GM18858 (cell line): ENCODE data around the gene NEDD8.

Experiments
- ATAC-seq: cut with Tn5 transposase; IDR thresholded peaks from one replicate; pipeline ENCODE4 v1.9.1; 2021; ENCODE audit not compliant: unreplicated experiment

The NEDD8 gene

DNA sequence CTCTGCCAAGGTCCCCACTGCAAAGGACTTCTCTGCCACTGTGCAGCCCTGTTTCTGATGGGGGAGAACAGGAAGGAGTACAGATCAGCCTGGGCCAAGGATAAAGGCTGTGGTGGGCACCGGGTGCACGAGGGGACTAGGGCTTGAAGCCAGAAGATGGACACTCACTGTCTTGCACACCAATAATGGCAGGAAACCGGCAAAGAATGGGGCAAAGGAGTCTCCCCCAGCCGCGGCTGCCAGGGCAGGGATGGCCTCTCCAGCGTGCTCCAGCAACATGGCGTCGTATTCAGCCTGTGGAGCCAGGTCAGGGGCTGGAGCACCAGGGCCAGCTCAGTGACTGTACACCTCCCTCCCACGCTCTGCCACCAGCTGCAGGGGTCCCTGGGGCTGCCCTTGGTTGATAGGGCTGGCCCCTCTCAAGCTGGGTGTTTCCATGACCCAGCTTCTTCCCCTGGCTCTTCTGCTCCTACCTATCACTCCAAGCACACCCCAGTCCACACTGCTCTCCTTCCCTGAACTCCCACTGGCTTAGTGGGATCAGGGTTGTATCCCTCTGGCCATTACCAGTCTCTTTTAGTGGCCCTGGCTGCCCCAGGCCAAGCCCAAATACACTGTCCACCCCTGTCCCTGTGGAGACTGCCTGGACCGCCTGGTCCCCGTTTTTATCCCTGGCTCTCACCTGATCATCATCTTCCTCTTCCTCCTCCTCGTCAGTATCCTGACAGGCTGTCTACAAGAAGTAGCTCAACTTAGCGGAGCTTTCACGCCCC lies 49.9 kb downstream of the NEDD8 start:
- no peak for ATAC-seq

DNA sequence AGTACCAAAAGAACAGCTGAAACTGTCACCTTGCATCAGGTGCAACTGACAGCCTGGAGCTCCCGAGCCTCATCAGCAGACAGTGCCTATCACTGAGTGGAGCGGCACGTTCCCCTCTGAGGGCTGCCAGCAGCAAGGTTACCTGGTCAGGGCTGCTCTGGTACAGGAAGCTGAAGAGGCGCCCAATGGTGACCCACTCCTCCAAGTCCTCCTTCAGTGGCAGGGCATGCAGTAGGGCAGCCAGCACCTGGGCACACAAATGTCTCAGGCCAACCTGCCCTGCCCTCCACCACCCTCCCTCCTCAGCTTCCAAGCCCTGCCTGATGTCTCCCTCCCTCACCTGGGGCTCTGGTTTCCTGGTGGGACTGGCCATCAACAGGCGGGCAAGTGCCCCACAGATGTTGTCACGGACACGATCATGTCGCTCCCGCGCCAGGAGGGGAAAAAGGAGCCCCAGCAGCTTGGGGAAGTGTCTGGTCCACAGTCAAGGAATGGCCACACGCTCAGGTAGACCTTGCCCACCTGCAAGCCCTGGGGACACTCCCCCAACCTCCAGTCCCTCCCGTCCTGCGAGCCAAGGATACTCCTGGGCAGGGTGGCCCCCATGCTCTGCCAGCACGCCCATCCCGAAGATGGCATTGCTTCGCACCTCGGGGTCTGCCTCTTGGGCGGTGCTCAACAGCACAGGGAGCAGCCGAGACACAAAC lies 50.6 kb downstream of the NEDD8 start:
- ATAC-seq = no peak

DNA sequence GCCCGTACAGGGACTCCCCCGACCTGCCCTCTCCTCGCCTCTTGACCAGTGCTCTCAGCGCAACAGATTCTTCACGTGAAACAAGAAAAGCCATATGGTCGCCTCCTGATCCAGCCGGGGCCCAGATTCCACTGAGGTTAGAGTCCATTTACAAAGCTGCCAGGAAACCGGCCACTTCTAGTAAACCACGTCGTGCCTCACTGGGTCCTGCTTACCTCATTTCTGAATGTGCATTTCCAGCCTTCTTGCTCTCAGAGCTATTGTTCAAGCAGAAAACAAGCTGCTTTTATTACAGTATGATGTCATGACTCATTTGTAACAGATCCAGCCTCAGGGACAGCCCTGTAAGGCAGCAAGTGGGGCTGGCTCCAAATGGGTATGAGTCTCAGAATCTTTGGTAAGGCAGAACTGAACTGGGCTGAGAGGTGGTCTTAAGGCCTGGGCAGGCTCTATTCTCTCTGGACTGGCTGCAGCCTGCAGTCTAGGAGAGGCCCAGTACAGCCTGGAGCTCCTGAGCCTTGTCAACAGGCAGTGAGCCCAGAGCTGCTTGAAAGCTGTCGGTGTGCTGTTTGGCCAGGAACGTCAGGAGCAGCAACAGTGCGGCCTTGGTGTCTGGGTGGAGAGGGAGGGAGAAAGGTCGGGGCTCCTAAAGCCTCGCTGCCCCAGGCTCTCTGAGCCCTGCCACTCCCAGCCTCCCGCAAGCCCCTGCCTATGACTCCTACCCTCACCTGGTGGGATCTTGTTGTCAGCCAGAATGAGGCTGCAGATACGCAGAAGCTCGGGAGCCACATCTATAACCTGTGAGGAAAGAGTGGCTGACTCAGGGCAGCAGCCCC lies 52.0 kb downstream of the NEDD8 start:
- ATAC-seq = no peak

DNA sequence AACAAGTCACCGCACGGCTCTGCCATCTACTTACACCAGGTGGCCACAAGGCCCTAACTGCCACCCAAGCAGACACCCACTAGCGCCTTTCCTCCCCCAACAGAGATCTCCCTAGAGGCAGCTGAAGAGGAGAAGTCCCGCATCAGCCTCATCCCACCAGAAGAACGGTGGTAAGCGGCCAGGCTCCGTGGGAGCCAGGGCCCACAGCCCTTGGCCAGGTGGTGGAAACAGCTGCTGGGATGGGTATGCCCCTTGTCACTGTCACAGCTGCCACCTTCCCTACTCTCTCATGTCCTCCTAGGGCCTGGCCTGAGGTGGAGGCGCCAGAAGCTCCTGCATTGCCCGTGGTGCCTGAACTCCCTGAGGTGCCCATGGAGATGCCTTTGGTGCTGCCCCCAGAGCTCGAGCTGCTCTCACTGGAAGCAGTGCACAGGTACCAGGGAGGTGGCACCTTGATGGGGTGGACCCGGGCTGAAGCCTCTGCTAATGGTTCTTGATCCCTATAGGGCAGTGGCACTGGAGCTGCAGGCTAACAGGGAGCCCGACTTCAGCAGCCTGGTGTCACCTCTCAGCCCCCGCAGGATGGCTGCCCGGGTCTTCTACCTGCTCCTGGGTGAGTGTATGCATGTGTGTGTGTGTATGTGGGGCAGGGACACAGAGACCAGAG lies 52.7 kb downstream of the NEDD8 start:
- no peak for ATAC-seq

DNA sequence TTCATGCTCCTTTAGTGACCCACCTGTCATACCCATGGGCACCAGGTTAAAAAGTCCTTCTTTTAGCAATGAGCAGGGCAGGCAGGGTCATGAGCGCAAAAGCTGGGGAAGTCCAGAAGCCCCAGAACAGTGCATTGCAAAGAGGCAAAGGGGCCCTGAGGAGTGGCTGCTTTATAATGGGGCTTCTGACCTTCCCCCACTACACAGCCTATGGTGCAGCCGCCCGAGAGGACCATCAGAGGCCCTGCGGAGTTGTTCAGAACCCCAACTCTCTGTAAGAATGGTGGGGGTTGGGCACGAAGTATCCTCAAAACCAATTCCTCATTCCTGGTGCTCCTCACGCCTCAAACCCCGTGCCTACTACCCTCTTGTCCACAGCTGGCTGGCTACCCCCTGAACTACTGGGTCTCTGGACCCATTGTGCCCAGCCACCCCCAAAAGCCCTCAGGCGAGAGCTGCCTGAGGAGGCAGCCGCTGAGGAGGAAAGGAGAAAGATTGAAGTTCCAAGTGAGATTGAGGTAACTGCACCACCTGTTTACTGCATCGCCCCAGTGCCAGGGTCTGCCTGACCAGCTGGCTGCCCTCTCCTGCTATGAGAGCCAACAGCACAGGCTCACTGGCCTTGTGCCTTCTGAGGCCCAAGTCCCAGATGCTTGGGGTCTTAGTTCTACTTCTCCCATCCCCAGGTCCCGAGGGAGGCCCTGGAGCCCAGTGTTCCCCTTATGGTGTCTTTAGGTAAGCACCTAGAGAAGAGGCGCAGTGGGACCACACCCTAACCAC lies 53.6 kb downstream of the NEDD8 start:
- no peak for ATAC-seq

DNA sequence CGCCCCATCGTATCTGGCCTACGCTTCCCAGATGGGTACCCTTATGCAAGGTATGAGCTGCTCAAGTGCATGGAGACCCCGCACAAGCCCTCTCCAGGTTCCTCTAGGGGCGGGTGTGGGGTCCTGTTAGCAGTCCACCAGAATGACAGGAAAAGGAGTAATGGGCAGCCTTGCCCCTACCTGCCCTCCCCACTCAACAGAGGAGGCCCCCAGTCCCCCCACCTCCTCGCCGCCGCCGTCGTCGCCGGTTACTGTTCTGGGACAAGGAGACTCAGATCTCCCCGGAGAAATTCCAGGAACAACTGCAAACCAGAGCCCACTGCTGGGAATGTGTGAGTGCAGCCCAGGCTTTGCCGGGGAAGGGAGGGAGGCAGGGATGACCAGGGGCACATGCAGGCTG lies 54.3 kb downstream of the NEDD8 start:
- ATAC-seq = no peak

DNA sequence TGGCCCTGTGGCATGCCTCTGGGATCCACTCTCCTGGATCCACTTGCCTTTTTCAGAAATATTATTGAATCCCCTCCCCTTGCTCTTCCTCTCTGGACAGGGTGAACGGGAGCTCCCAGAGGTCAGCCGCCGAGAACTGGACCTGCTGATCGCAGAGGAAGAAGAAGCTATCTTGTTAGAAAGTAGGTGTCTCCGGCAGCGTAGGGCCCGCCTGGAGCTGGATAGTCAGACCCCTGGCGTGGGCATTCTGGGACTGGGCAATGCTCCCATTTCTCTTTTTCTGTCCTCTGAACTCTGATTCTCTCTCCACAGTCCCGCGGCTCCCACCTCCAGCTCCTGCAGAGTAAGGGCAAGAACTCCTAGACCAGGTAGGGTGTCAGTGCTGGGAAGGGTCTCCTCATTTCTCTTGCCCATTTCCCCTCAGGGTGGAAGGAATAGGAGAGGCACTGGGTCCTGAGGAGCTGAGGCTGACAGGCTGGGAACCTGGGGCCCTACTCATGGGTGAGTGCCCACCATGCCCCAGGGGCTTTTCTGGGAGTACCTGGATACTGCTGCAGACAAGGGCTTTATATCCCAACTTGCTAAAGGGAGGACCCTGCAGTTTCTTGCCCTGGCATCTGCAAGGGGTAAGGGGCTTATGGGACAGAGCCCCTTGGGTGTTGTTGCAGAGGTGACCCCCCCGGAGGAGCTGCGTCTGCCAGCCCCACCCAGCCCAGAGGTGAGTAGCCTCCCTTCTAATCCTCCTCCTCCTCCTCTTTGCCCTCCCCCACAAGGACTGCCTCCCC lies 54.9 kb downstream of the NEDD8 start:
- ATAC-seq = no peak

DNA sequence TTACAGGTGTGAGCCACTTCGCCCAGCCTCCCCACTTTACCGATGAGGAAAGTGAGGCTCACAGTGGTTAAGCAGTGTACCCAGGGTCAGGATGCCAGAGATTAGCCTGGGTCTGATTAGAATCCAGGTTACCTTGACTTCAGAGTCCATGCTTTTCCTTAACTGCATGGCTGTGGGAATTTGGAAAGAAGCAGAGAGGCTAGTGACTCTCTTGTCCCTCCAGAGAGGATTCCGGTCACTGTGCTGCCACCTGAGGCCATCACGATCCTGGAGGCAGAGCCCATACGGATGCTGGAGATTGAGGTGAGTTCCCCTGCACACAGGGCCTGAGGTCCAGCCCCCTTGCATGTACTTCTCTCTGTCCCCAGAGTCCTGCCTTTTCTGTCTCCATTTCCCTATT lies 55.6 kb downstream of the NEDD8 start:
- ATAC-seq = no peak

DNA sequence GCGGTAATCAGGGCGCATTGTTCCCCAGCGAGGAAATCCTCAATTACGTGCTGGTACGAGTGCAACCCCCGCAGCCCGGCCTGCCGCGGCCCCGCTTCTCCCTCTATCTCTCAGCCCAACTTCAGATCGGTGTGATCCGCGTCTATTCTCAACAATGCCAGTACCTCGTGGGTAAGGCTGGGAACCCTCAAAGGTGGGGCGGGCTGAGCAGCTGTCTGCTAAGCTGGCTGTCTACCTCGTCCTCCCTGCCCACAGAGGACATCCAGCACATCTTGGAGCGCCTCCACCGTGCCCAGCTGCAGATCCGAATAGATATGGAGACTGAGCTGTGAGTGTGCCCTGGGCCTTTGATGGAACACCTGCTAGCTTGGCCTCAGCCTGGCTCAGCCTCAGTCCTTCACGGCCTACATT lies 59.3 kb downstream of the NEDD8 start:
- ATAC-seq = no peak

DNA sequence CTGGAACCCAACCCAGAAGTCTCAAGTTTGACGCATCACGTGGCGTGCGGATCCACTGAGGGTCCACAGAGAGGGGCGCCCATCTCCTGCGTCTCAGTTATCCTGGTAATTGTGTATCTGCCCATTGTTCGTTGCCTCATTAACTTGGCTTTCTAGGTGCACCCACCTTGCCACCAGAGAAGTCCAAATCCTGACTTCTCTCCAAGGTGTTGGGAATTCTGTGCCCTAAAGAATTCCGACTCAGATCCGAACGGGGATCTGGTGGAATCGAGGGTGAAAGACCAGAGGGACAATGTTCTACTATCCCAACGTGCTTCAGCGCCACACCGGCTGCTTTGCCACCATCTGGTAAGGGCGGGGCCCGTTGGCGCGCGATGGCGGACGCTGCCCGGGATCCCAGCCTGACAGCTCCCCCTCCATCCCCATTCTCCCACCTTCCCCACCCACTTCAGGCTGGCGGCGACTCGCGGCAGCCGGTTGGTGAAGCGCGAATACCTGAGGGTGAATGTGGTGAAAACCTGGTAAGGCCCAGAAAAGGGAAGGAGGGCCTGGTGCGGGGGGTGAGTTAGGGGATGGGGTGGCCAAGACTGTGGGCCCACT lies 59.8 kb downstream of the NEDD8 start:
- ATAC-seq = no peak

DNA sequence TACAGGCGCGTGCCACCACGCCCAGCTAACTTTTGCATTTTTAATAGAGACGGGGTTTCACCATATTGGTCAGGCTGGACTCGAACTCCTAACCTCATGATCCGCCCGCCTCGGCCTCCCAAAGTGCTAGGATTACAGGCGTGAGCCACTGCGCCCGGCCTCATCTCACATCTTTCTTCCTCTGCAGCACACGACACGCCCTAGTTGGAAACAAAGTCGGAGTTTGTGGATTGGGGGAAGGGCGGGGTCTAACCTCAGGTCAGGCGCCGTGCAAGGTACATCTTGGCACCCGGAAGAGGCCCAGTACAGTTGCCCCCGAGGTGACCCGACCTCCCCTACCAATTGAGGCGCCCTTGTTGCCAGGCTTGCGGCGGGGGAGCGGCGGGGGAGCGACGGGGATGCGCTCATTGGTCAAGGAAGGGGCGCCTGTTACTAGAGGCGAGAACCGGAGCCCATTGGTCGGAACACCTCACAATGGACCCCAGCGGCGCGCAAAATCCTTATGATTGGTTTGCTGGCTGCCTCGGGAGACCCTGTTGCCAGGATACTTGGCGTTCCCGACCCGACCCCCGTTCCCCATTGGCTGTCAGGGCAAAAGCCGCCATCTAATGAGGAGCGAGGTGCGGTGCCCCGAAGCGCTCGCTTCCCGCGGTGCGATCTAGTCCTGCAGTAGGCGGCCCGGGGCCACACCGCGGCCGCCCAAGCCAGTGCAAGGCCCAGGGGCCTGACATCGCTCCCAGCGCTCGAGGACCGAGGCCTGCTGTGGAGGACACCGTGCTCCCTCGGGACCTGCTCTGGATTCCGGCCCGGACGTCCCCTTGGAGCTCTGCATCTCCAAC lies 60.5 kb downstream of the NEDD8 start, which contains the start of gene REC8:
Gene REC8, plus strand, starts transcription at position 659 of the 839 bp plus-strand sequence. CDS start 473 bp downstream, outside the sequence.
- ATAC-seq = peak; percentile 70

DNA sequence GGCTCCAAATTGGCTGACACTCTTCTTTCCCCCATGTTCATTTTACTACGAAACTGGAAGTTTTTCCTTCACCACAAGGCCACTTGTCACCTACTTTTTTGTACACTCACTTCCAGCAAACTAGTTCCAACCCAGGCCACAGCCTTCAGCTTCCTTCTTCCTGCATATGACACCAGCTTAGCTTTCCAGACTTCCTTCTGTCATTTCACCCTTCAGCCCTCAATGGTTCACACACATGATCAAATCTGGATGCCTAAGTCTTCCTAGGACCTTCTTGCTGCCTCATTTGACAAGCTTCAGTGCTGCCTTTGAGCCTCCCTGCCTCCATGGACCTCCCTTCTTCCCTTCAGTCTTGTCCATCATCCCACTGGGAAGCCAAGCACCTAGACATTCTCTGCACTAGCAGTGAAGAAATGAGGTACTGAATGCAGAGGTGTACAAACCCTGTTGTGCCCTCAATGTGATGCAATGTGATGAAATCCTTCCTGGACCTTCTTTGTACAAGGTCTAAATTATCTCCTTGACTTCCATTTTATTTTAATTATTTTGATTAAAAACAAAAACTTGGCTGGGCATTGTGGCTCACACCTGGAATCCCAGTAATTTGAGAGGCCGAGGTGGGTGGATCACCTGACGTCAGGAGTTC lies 64.6 kb downstream of the NEDD8 start:
- no peak for ATAC-seq
